ENCODE measurements around the gene PRXL2B. TPM values are rescaled to one million over a fixed set of nuclear protein-coding genes. Genes with fewer than 3 reads are reported as not detected.

Gene PRXL2B
- total RNA-seq, 2 donors from 2014 or later = 6.4 to 6.8 TPM

GRCh38 chr1:2559509-2560298 lies 26.9 kb upstream of the PRXL2B start:
- H3K36me3 ChIP-seq = peaks cover 6% of the 10 kb centered on the region
- peaks cover 0 to 33% of the 10 kb centered on the region in 2 donors for H3K4me1 ChIP-seq
- H3K27me3 ChIP-seq = no peaks in the 10 kb centered on the region

GRCh38 chr1:2560299-2561073 lies 26.1 kb upstream of the PRXL2B start:
- peaks cover 0 to 25% of the 10 kb centered on the region in 2 donors for H3K4me1 ChIP-seq
- no peak for TF ChIP-seq CTCF (IDR thresholded peaks at IDR 0.05)
- H3K36me3 ChIP-seq = peaks cover 6% of the 10 kb centered on the region
- H3K27me3 ChIP-seq = no peaks in the 10 kb centered on the region
- H3K9me3 ChIP-seq = no peaks in the 10 kb centered on the region
- H3K4me3 ChIP-seq = no peak overlapping the region
- DNase-seq (ENCODE audit: low spot score) = no peak
- no peak overlapping the region for H3K27ac ChIP-seq

More at GRCh38 chr1:2559509-2560298, 26.9 kb upstream of the PRXL2B start:
- no peak overlapping the region for H3K27ac ChIP-seq
- no peak for DNase-seq (ENCODE audit: low spot score)
- no peak overlapping the region for H3K4me3 ChIP-seq
- TF ChIP-seq CTCF (IDR thresholded peaks at IDR 0.05) = no peak
- H3K9me3 ChIP-seq = no peaks in the 10 kb centered on the region

DNA sequence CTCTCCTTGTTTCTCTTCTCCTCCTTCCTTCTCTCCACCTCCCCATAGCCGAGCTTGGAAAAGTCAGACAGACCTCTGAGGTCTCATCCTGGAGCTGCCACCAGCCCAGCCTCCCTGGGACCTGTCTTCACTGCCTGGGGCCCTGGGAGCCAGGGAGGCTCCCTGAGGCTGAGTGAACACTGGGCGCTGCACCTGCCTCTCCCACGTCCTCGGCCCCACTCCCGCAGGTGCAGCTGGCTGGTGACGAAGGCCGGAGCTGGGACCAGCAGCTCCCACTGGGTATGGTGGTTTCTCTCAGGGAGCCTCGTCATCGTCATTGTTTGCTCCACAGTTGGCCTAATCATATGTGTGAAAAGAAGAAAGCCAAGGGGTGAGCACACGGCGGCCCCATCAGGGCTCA lies 25.1 kb upstream of the PRXL2B start:
- peaks cover 6% of the 10 kb centered on the region for H3K36me3 ChIP-seq
- no peak for DNase-seq (ENCODE audit: low spot score)
- peaks cover 0 to 20% of the 10 kb centered on the region in 2 donors for H3K4me1 ChIP-seq
- H3K4me3 ChIP-seq = no peak overlapping the region
- H3K9me3 ChIP-seq = no peaks in the 10 kb centered on the region
- no peak overlapping the region for H3K27ac ChIP-seq
- no peak for TF ChIP-seq CTCF (IDR thresholded peaks at IDR 0.05)
- no peaks in the 10 kb centered on the region for H3K27me3 ChIP-seq

- peak in 1 of 2 donors; percentile 36 for TF ChIP-seq CTCF (IDR thresholded peaks at IDR 0.05)
- Histone ChIP-seq H3K27me3 (no peaks in the 10 kb centered on the region), H3K36me3 (peaks cover 6% of the 10 kb centered on the region), H3K4me3 (no peak overlapping the region), H3K4me1 (peaks cover 0 to 14% of the 10 kb centered on the region in 2 donors), H3K27ac (no peak overlapping the region), H3K9me3 (no peaks in the 10 kb centered on the region)
- no peak for DNase-seq (ENCODE audit: low spot score)
Observed at GRCh38 chr1:2561898-2562895, 24.4 kb upstream of the PRXL2B start.

DNA sequence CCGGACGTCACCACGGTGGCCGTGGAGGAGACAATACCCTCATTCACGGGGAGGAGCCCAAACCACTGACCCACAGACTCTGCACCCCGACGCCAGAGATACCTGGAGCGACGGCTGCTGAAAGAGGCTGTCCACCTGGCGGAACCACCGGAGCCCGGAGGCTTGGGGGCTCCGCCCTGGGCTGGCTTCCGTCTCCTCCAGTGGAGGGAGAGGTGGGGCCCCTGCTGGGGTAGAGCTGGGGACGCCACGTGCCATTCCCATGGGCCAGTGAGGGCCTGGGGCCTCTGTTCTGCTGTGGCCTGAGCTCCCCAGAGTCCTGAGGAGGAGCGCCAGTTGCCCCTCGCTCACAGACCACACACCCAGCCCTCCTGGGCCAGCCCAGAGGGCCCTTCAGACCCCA lies 23.4 kb upstream of the PRXL2B start:
- Histone ChIP-seq H3K27ac (no peak overlapping the region), H3K27me3 (no peaks in the 10 kb centered on the region), H3K4me1 (peaks cover 0 to 4% of the 10 kb centered on the region in 2 donors), H3K9me3 (no peaks in the 10 kb centered on the region), H3K4me3 (no peak overlapping the region), H3K36me3 (peaks cover 6% of the 10 kb centered on the region)
- DNase-seq (ENCODE audit: low spot score) = no peak
- no peak for TF ChIP-seq CTCF (IDR thresholded peaks at IDR 0.05)
